HL-60/S4 (cell line): ENCODE results near the gene KIR3DL2.
"Not testable (repeated sequence)": the region's sequence is repeated elsewhere in the genome, so short reads cannot be mapped to it uniquely, and the experiment has no call there.

ENCODE experiments used
- in situ Hi-C: fragments of 300-500 bp; cut with MboI; formaldehyde crosslinking; loops from 2 replicates; pipeline ENCODE4 v1.14.3; 2022; ENCODE audit warnings: low sequenced_read_pairs

The KIR3DL2 gene

DNA sequence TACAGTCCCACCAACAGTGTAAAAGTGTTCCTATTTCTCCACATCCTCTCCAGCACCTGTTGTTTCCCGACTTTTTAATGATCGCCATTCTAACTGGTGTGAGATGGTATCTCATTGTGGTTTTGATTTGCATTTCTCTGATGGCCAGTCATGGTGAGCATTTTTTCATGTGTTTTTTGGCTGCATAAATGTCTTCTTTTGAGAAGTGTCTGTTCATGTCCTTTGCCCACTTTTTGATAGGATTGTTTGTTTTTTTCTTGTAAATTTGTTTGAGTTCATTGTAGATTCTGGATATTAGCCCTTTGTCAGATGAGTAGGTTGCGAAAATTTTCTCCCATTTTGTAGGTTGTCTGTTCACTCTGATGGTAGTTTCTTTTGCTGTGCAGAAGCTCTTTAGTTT lies 13.2 kb downstream of the KIR3DL2 start:
- in situ Hi-C loops, result not testable (repeated sequence)

DNA sequence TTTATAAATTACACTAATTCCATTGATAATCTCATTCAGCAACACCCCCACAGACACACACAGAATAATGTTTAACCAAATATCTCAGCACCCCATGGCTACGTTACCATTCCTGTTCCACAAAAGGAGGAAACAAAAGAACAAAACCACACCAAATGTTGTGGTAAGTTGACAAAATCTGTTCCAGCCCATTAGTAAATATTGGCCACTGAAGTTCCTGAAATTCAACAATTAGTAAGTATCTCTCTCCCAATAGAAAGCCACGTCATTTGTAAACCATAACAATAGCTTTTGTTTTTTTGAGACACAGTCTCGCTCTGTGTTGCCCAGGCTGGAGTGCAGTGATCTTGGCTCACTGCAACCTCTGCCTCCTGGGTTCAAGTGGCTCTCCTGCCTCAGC lies 21.5 kb downstream of the KIR3DL2 start:
- in situ Hi-C loops, result no loop called here

DNA sequence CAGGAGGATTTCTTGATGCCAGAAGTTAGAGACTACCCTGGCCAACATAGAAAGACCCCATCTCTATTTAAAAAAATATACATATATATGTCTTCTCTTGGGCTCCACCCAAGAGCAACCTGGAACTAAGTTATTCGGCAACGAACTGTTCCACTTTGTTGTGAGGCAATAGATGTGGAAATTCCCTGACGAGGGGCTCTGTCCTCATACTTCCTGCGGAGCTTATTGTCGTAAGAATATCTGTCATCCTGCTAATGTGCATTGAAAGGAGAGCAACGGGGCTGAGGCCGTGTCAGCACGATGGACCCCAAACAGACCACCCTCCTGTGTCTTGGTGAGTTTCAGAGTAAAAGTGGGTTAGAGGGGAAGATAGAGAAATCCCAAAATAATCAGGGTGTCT lies 23.7 kb downstream of the KIR3DL2 start, which contains the start of gene FCAR:
Gene FCAR, plus strand, starts transcription at position 246 of the 400 bp plus-strand sequence. Its CDS starts 55 bp downstream, at position 301.
- in situ Hi-C loops, result no loop called here

DNA sequence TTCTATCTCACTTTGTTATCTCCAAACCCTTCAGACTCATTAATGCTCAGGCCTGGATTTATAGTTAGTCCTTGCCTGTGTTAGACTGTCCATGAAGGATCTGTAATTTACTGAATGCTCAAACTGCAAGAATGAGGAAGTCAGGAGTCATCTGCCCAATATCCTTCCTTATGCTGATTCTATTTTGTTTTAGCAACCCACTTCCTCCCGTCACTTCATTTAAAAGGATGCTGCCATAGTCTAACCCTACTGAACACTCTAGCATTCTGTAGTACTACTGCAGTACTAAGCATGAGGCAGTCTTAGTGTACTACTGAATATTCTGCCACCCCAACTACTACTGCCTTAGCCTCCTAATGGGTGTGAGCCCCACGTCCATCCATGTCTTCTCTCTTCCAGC lies 25.3 kb downstream of the KIR3DL2 start:
- in situ Hi-C loops, result no loop called here

DNA sequence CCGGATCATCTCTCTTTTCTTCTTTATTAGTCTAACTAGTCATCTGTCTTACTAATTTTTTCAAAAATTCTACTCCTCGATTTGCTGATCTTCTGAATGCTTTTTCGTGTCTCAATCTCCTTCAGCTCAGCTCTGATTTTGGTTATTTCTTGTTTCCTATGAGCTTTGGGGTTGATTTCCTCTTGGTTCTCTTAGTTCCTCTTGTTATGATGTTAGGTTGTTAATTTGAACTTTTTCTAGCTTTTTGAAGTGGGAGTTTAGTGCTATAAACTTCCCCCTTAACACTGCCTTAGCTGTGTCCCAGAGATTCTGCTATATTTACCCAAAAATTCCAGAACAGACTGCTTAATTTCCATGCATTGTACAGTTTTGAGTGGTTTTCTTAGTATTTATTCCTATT lies 27.2 kb downstream of the KIR3DL2 start:
- in situ Hi-C loops, result no loop called here

DNA sequence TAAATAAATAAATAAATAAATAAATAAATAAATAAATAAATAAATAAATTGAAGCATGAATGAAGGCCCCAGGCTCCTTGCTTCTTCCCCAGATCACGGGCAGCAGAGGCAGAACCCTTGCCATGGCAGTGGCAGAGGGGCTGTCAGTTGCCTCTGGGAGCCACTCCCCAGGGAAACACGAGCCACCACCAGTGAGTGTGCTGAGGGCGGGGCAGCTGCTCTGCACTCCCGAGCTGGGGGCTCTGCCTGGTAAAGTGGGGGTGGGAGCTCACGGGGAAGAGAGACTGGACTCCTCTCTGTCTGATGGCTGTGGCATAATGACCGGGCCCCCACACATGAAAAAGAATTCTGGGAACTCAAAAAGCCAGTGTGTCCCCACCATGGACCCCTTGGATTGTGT lies 31.6 kb downstream of the KIR3DL2 start:
- in situ Hi-C loops, result no loop called here

DNA sequence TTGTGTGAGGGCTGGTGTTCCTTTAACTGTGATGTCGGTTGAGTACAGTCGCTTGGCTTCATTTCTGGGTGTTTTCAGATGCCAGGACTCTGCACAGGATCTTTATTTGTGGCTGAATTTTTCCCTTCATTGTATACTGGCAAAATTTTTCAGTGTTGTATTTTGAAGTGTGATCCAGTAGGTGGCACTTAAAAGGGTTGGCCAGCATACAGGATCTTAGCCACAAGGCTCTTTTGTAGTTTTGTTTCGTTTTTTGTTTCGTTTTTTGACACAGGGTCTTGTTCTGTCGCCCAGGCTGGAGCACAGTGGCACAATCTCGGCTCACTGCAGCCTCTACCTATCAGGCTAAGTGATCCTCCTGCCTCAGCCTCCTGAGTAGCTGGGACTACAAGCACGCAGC lies 32.5 kb downstream of the KIR3DL2 start:
- in situ Hi-C loops, result no loop called here

DNA sequence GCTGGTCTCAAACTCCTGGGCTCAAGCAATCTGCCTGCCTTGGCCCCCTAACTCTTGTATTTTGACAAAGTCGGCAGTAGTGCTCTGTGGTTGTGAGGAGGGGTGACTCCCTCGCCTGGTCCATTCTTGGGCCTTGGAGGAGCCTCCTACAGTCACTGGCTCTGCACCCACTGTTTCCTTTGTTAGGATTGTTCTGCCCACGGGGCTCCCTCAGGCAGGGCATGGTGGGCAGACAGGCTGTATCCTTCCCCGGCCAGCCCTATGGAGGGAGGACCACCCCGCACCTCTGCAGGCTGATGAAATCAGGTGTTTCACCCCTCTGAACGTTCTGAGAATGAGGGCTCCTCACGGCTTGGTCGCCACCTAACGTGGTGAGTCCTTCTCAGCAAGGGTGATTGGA lies 33.0 kb downstream of the KIR3DL2 start:
- in situ Hi-C loops, result no loop called here

DNA sequence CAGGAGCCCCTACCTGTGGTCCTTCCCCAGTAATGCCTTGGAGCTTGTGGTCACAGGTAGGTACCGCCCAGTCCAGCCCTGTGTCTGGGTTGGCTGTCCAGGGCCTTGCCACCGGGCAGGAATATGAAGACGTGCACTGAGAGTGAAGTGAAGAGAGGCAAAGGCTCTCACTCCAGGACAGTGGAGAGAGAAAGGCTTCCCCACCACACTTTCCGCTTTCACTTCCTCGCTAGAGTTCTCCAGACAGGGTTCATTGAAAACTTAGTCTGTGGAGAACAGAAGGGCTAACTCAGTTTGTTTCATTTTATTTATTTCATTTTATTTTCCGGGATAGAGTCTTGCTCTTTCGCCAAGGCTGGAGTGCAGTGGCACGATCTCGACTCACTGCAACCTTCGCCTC lies 38.0 kb downstream of the KIR3DL2 start:
- in situ Hi-C loops, result no loop called here

DNA sequence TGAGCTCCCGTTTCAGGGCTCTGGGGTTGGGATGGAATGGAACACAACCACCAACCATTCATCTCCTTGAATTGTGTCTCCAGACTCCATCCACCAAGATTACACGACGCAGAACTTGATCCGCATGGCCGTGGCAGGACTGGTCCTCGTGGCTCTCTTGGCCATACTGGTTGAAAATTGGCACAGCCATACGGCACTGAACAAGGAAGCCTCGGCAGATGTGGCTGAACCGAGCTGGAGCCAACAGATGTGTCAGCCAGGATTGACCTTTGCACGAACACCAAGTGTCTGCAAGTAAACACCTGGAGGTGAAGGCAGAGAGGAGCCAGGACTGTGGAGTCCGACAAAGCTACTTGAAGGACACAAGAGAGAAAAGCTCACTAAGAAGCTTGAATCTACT lies 39.3 kb downstream of the KIR3DL2 start:
- in situ Hi-C loops, result no loop called here

DNA sequence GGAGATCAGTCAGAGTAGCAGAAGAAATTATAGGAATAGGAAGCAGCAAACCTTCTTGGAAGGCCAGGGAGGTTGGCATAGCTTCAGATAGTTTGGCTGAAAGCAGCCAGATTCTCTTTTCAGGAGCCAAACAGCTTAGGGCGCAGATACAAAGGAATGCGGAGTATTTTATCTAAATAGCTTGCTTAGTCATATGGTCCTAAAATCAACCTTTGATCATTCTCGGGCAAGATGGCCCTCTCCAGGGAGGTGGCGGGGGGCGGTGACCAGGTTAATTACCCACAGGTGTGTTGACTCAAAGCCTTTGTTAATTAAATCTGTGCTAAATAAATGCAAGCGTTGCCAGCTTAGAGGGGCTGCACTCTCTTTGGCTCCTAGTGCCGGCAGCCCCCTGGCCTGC lies 43.2 kb downstream of the KIR3DL2 start:
- in situ Hi-C loops, result no loop called here

DNA sequence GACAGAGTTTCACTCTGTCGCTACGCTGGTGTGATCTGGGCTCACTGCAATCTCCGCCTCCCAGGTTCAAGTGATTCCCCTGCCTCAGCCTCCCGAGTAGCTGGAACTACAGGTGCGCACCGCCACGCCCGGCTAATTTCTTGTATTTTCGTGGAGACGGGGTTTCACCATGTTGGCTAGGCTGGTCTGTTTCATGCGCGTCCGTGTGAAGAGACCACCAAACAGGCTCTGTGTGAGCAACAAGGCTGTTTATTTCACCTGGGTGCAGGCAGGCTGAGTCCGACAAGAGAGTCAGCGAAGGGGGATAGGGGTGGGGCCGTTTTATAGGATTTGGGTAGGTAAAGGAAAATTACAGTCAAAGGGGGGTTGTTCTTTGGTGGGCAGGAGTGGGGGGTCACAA lies 43.9 kb downstream of the KIR3DL2 start:
- in situ Hi-C loops, result not testable (repeated sequence)

DNA sequence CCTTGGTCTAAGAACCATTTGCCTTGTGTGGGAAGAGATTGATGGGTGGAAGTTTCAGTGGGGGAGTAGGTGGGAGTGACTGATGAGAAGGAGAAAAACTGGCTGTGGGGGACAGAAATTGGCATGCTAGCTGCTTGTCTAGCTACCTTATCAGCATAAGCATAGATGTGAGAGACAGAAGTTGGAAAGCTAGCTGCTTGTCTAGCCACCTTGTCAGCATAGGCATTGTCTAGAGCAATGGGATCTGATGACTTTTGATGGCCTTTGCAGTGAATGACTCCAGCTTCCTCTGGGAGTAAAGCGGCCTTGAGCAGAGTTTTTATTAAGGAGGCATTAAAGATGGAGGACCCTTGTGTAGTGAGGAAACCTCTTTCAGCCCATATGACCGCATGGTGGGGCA lies 45.8 kb downstream of the KIR3DL2 start:
- in situ Hi-C loops, result no loop called here

DNA sequence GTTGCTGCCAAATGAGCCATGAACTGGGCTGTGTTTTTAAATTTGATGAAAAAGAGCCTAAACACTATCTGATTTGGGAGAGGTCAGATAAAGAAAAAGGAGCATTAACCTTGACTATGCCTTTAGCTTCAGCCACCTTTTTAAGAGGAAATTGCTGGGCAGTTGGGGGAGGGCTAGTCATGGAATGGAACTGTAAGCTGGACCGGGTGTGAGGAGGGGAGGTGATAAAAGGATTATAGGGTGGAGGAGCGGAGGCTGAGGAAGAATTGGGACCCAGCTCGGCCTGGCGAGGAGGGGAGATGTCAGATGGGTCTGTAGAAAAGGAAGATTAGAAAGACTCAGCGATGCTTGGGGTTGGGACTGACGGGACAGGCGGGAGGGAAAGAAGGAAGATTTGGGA lies 48.4 kb downstream of the KIR3DL2 start:
- in situ Hi-C loops, result not testable (repeated sequence)

DNA sequence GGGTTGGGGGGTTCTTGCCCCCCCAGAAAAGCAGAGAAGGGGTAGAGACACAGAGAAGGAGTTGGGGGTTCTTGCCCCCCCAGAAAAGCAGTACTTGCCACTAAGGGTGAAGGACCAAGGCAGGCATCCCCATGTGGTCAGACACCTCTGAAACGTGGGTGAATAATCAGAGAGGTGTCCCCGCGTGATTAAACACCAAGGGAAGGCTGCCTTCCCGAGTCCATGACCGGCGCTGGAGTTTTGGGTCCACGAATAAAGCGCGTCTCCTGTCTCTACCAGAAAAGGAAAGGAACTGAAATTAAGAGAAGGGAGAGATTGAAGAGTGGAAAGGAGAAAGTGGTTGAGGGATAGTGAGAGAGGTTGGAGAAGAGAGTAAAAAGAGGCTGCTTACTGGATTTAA lies 49.4 kb downstream of the KIR3DL2 start:
- in situ Hi-C loops, result loop anchor here (25.0 kb wide), 1 partner anchor 412 kb away; no protein-coding TSS in a partner anchor

DNA sequence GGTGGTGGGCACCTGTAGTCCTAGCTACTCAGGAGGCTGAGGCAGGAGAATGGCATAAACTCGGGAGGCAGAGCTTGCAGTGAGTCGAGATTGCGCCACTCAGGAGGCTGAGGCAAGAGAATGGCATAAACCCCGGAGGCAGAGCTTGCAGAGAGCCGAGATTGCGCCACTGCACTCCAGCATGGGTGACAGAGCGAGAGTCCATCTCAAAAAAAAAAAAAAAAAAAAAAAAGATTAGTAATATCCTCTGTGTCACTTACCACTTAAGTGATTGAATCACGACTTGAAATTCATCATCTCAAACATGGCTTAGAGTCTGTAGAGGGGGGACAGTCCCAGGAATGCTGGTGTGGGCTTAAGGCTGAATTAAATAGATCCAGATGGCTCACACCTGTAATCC lies 50.9 kb downstream of the KIR3DL2 start:
- in situ Hi-C loops, result loop anchor here (25.0 kb wide), 1 partner anchor 414 kb away; no protein-coding TSS in a partner anchor

DNA sequence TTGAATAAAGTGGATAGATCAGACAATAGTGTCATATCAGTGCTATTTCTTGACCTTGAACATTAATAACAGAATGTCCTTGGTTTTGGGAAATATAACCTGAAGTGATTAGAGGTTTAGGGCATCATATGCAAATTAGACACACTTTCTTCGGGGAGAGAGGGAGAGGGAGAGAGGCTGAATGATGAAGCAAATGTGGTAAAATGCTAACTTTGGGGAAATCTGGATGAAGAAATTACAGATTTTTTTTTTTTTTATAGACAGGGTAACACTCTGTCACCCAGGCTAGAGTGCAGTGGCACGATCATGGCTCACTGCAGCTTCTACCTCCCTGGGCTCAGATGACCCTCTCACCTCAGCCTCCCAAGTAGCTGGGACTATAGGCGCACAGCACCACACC lies 51.8 kb downstream of the KIR3DL2 start:
- in situ Hi-C loops, result loop anchor here (25.0 kb wide), 1 partner anchor 415 kb away; no protein-coding TSS in a partner anchor

DNA sequence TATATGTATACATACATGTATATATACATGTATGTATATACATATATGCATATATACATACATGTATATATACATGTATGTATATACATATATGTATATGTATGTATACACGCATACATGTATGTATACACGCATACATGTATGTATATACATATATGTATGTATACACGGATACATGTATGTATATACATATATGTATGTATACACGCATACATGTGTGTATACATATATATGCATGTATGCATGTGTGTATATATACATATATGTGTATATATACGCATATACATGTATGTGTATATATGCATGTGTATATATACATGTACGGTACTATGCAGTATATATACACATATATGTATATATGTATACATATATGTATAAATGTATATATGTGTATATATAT lies 53.1 kb downstream of the KIR3DL2 start:
- in situ Hi-C loops, result loop anchor here (25.0 kb wide), 1 partner anchor 416 kb away; no protein-coding TSS in a partner anchor

DNA sequence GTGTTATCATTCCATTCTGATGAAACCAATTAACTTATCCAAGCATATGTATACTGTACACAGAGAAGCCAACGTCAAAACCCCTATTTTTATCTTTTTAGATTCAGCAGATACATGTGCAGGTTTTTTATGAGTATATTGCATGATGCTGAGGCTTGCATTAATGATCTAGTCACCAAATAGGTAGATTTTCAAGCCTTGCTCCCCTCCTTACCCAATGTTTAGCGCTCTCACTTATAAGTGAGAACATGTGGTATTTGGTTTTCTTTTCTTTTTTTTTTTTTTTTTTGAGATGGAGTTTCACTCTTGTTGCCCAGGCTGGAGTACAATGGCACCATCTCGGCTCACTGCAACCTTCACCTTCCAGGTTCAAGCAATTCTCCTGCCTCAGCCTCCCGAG lies 54.0 kb downstream of the KIR3DL2 start:
- in situ Hi-C loops, result loop anchor here (25.0 kb wide), 1 partner anchor 417 kb away; no protein-coding TSS in a partner anchor

DNA sequence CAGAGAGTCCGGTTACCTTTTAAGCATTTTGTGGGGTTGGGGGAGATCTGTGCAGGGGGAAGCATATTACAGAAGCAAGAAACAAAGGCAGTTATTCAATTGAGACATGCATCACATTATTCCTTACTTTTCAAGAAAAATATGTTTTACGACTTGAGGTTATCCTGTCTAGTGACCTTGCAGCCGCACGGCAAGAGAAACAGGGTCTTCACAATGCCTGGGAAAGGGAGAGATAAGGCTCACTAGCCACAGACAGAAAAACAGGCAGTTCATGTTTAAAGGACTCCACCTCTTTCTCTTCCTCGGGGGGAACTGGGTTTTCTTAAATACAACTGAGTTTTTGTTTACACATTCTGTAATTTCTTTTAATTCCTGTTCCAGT lies 55.2 kb downstream of the KIR3DL2 start:
- in situ Hi-C loops, result loop anchor here (25.0 kb wide), 1 partner anchor 418 kb away; no protein-coding TSS in a partner anchor

DNA sequence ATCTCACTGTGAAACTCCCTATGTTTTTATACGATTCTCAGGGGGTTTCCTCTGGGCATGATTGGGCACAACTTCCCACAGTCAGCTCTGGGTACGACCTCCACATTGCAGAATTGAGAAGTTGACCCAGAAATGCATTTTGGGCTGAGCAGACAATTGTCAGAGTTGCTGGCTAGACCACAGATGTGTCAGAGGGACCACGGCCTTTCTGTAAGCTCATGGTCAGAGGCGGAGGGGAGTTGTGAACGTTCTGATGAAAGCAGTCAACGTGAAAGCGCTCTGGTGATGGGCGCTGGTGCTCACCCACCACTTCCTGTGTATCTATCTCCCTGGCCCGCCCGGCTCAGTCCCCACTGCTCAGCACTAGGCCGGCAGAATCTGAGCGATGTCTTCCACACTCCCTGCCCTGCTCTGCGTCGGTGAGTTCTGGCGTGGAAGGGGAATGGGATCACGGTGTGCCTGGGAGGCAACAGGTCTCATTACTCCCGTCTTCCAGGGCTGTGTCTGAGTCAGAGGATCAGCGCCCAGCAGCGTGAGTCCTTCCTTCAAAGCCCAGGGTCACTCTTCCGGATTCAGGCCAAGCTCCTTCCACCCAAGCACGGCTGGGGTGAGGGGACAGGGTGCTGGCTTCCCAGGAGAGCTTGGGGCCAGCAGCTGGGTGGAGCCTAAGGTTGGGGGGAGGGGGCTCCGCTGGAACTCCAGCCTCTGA lies 55.7 kb downstream of the KIR3DL2 start, which contains the start of gene NCR1:
Gene NCR1, plus strand, starts transcription at position 346 of the 709 bp plus-strand sequence. Its CDS starts 40 bp downstream, at position 386.
- in situ Hi-C loops, result loop anchor here (25.0 kb wide), 1 partner anchor 419 kb away; no protein-coding TSS in a partner anchor

DNA sequence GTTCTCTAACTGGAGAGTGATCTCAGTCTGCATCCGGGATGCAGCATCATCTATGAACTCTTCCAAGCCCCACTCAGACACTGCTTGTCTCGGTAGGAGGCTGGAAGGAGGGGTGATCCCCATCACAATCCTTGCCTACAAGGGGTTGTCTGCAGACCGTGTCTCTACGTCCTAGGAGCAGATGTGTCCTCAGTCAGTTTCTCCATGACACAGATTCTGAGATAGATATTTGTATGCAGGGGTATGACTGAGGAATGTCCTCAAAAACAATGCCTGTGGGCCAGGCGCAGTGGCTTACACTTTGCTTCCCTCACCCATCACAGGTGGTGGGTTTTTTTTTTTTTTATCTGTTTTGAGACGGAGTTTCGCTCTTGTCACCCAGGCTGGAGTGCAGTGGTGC lies 56.6 kb downstream of the KIR3DL2 start:
- in situ Hi-C loops, result loop anchor here (25.0 kb wide), 1 partner anchor 420 kb away; no protein-coding TSS in a partner anchor
